Retinal pigment epithelial cell (primary cell): ENCODE results near the gene MBNL1.

Source experiments
- DNase-seq: peaks from one replicate; pipeline ENCODE4 v3.0.0-alpha.2; 2010; ENCODE audit warnings: low read depth
- H3K4me3 ChIP-seq: 2 replicates; pipeline ENCODE4 v1.5.1; 2011; ENCODE audit warnings: mild to moderate bottlenecking, low read length, control low read depth, moderate library complexity
- CTCF ChIP-seq: conservative IDR thresholded peaks from 2 replicates; pipeline ENCODE4 v1.5.1; 2011; ENCODE audit warnings: low read depth, low read length, control low read depth, inconsistent platforms

The MBNL1 gene

GRCh38 chr3:152282813-152283212 is 14.1 kb downstream of the MBNL1 start:
- DNase-seq: no peak
- H3K4me3 ChIP-seq: no peak overlapping the region
- no peak for TF ChIP-seq CTCF

GRCh38 chr3:152283492-152284381 is 15.0 kb downstream of the MBNL1 start:
- no peak overlapping the region for H3K4me3 ChIP-seq
- TF ChIP-seq CTCF: no peak
- DNase-seq: no peak

- no peak for DNase-seq
- H3K4me3 ChIP-seq: no peak overlapping the region
Measured at GRCh38 chr3:152284906-152285305, 16.2 kb downstream of the MBNL1 start.

GRCh38 chr3:152285509-152285908 is 16.8 kb downstream of the MBNL1 start:
- no peak for TF ChIP-seq CTCF
- H3K4me3 ChIP-seq: no peak overlapping the region
- no peak for DNase-seq

More at GRCh38 chr3:152284906-152285305, 16.2 kb downstream of the MBNL1 start:
- TF ChIP-seq CTCF: no peak

GRCh38 chr3:152287898-152288576 is 19.3 kb downstream of the MBNL1 start:
- H3K4me3 ChIP-seq: no peak overlapping the region
- TF ChIP-seq CTCF: no peak
- no peak for DNase-seq

- no peak overlapping the region for H3K4me3 ChIP-seq
- no peak for TF ChIP-seq CTCF
- DNase-seq: no peak
Measured at GRCh38 chr3:152288681-152289080, 20.0 kb downstream of the MBNL1 start.
